HL-60/S4 (cell line): ENCODE results near the gene ZYG11B.
"Not testable (repeated sequence)": the region's sequence is repeated elsewhere in the genome, so short reads cannot be mapped to it uniquely, and the experiment has no call there.

Source experiments
- in situ Hi-C: fragments of 300-500 bp; cut with MboI; formaldehyde crosslinking; loops from 2 replicates; pipeline ENCODE4 v1.14.3; 2022; ENCODE audit warnings: low sequenced_read_pairs

ZYG11B gene

DNA sequence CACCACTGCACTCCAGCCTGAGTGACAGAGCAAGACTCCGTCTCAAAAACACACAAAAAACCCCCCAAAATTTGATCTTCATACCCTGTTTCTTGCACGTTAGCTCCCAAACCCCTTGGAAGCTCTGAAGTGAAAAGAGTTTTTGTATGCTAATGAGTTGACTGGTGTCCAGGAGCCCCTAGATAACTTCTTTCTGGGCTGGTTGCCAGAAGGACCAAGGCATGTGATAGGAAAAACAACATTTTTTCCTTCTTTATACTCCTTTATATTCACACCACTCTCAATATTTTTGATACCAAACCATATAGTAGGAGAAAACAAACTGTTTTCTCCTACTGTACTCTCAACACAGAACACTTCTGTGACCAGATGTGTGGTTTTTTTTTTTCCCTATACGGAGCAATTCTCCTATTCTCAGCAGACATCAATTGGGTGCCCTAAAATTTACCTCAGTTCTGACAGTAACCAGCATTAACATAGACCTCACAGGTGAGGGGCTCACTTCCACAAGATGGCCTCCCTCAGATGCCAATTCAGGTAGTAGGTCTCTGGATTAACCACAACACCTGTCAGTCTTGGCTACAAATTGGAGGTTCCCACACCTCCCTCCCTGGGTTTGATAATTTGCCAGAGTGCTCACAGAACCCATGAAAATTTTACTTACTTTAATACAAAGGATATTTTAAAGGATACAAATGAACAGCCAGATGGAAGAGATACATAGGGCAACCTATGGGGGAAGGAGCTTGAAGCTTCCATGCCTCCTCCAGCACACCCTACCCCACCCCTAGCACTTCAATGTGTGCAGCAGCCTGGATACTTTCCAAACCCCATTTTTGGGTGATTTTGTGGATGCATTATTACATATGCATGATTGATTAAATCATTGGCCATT lies 25.6 kb downstream of the ZYG11B start:
- in situ Hi-C loops: no loop called here

- in situ Hi-C loops: no loop called here
These were observed 26.2 kb downstream of the ZYG11B start for GRCh38 chr1:52752484-52752826.

GRCh38 chr1:52753169-52753568 lies 26.9 kb downstream of the ZYG11B start:
- in situ Hi-C loops: no loop called here

DNA sequence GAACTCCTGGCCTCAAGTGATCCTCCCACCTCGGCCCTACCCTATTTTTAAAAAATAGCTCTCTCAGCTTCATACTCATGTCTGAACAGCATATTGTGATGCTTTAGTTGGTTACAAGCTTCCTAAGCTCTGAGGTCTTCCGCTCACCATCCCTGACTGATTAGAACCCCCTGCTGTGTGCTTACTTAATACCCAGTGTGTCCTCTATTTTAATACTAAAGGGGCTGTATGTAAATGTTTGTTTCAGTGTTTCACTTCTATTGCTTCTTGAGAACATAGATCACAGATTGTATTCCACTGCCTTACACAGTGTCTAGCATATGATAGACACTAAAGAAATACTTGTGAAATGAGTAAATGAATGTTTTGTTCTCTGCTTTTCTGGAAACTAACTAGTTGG lies 29.8 kb downstream of the ZYG11B start:
- in situ Hi-C loops: no loop called here

GRCh38 chr1:52759908-52760307 lies 33.7 kb downstream of the ZYG11B start:
- in situ Hi-C loops: no loop called here

- in situ Hi-C loops: no loop called here
These were observed 41.5 kb downstream of the ZYG11B start for GRCh38 chr1:52767596-52768280.

DNA sequence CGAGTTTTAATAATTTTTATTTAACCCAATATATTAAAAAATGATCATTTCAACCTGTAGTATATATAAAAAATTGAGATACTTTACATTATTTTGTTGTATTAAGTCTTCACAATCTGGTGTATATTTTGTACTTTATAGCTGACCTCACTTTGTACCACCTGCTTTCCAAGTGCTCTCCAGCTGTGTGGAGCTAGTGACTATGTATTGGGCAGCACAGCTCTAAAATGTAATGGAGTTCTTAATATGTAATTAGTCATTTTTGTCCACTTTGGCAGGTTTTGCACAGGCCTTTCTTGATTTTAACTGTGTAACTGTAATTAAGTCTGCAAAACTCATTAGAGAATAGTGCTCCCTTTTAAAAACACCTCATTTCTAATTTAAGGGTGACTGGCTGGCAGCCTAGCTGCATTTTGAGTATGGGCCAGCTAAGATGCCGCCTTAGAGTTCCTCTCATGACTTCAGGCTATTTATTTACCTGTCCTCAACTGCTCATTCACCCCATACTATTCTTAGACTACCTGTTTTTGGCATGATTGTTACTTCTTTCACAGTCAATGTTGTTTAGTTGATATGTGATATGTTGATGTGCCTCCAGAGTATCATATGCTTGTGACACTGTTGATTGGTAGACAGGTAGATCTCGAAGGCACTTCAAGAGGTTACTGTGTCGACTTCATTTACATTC lies 43.2 kb downstream of the ZYG11B start:
- in situ Hi-C loops: no loop called here

DNA sequence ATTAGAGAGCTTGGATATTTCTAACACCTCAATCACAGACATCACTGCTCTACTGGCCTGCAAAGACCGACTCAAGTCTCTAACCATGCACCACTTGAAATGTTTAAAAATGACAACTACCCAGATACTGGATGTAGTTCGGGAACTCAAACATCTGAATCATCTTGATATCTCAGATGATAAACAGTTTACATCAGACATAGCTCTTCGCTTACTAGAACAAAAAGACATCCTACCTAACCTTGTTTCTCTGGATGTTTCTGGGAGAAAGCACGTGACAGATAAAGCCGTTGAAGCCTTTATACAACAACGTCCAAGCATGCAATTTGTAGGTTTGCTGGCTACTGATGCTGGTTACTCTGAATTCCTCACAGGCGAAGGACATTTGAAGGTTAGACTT lies 45.1 kb downstream of the ZYG11B start:
- in situ Hi-C loops: no loop called here

- in situ Hi-C loops: no loop called here
These were observed 59.9 kb downstream of the ZYG11B start for GRCh38 chr1:52786148-52786547.

- in situ Hi-C loops: not testable (repeated sequence)
These were observed 64.2 kb downstream of the ZYG11B start for GRCh38 chr1:52790429-52790828.

GRCh38 chr1:52792036-52792435 lies 65.8 kb downstream of the ZYG11B start:
- in situ Hi-C loops: no loop called here

DNA sequence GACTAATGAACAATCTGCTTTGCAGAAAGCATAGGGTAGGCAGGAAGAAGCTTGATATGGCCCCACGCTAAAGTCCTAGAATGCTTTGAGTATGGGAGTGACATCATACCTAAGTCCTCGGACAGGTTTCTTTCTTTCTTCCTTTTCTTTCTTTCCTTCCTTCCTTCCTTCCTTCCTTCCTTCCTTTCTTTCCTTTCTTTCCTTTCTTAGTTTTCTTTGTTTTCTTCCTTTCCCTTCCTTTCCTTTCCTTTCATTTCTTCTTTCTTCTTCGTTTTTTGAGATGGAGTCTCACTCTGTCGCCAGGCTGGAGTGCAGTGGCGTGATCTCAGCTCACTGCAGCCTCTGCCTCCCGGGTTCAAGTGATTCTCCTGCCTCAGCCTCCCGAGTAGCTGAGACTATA lies 67.5 kb downstream of the ZYG11B start:
- in situ Hi-C loops: not testable (repeated sequence)

- in situ Hi-C loops: no loop called here
These were observed 69.2 kb downstream of the ZYG11B start for GRCh38 chr1:52795464-52795863.

- in situ Hi-C loops: no loop called here
These were observed 72.1 kb downstream of the ZYG11B start for GRCh38 chr1:52798331-52798730.

DNA sequence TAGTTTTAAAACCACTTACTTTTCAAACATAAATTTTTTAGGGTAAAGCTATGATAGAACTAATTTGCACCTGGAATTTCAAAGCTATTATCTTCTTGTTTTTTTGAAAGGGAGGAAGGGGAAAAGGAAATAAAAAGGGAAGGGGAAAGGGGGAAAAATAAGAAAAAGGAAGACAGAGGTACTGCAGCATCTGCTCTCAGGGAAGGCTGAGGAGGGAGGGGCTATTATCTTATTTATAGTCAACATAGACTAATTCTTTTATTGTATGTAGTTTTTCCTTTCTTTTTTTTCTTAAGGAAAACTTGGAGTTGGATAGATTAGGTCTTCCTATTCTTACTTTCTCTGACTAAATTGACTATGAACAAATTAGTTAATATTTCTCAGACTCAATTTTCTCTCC lies 74.8 kb downstream of the ZYG11B start:
- in situ Hi-C loops: no loop called here

GRCh38 chr1:52804083-52804482 lies 77.8 kb downstream of the ZYG11B start:
- in situ Hi-C loops: not testable (repeated sequence)

DNA sequence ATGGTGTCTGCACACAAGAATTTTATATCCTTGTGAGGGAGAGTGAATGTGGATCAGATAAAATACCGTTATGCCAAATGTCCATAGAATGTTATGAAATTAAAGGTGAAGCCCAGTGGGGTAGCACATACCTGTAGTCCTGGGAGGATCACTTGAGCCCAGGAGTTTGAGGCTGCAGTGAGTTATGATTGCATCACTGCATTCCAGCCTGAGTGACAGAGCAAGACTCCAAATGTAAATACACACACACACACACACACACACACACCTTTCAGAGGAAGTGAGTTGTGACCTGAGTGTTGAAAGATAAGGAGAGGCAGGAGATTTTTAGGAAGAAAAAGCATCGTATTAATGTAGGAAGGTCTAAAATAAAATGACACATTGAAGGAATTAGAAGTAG lies 88.2 kb downstream of the ZYG11B start:
- in situ Hi-C loops: no loop called here

DNA sequence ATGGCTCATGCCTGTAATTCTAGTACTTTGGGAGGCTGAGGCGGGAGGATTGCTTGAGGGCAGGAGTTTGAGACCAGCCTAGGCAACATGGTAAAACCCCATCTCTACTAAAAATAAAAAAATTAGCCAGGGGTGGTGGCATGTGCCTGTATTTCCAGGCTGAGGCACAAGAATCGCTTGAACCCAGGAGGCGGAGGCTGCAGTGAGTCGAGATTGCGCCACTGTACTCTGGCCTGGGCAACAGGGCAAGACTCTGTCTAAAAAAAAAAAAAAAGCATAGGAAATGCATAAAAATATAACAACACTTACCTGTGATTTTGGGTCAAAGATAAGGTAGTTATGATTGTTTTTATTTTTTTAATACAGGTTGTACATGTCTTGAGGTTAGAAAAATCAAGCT lies 94.6 kb downstream of the ZYG11B start:
- in situ Hi-C loops: not testable (repeated sequence)

DNA sequence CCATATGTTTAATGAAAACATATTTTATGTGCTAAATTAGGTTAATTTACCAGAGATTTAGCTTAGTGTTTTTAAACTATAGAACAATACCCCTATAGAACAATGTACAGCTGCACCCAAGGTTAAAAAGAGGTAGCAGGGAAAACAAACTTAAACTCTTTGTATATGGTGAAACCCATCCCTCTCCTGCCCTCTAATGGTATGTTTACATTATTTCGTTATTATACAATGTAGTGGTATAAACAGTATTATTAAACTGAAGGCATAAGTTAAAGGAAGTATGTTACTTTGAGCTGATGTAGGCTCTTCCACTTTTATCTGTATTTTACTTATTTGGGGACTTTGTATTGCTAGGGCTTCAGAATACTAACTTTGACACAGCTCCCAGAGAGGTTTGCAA lies 99.6 kb downstream of the ZYG11B start:
- in situ Hi-C loops: no loop called here

GRCh38 chr1:52834798-52835197 lies 108.5 kb downstream of the ZYG11B start:
- in situ Hi-C loops: no loop called here

DNA sequence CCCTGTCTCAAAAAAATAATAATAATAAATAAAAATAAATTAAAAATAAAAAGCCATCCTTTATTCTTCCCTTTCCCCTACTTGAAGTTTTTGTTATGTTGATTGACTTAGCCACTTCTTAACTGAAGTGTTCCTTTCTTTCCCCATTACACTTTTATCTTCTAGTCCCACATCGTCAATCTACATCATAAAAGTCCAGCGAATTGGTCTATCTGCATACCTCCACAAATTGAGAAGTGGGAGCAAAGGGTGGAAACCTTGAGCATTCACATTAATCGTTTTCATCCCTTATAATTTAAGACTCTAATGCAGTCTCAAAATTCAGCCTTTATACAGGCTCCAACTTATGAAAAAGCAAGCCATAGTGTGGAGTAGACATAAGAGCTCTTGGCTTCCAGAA lies 109.8 kb downstream of the ZYG11B start:
- in situ Hi-C loops: no loop called here

DNA sequence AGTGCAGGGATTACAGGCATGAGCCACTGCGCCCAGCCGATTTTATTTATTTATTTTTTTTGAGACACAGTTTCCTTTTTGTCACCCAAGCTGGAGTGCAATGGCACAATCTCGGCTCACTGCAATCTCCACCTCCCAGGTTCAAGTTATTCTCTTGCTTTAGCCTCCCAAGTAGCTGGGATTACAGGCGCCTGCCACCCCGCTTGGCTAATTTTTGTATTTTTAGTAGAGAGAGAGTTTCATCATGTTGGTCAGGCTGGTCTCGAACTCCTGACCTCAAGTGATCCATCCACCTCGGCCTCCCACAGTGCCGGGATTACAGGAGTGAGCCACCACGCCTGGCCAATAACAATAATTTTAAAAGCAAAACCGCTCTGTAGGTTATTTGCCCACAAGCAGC lies 112.9 kb downstream of the ZYG11B start:
- in situ Hi-C loops: not testable (repeated sequence)
